ENCODE results near the gene NCOA4.

DNA sequence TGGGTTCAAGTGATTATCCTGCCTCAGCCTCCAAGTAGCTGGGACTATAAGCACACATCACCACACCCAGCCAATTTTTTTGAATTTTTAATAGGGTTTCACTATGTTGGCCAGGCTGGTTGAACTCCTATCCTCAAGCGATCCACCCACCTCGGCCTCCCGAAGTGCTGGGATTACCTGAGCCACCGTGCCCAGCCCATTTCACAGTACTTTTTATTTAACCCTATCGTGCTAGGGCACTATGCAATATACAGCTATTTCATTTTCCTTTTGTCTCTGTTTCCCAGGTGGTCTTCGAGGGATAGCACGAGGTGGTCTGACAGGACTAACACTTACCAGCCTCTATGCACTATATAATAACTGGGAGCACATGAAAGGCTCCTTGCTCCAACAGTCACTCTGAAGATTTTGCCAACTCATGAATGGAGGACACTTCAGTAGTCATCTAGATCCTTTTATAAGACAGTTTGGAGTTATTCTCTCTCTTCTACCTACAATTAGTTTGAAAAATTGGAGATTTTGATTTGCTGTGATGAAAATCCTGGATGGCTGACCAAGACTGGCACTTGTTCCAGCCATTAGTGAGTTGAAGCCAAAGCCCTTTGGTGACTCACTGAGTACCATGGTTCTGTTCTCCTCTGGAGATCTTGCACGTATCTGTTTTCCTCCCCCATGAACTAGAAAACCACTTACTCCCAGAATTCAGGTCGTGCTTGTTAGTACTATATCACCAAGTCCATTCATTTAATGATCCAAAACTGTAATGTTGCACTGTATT, 27.3 kb downstream of the NCOA4 start:
- TF ChIP-seq, protein P1, sequence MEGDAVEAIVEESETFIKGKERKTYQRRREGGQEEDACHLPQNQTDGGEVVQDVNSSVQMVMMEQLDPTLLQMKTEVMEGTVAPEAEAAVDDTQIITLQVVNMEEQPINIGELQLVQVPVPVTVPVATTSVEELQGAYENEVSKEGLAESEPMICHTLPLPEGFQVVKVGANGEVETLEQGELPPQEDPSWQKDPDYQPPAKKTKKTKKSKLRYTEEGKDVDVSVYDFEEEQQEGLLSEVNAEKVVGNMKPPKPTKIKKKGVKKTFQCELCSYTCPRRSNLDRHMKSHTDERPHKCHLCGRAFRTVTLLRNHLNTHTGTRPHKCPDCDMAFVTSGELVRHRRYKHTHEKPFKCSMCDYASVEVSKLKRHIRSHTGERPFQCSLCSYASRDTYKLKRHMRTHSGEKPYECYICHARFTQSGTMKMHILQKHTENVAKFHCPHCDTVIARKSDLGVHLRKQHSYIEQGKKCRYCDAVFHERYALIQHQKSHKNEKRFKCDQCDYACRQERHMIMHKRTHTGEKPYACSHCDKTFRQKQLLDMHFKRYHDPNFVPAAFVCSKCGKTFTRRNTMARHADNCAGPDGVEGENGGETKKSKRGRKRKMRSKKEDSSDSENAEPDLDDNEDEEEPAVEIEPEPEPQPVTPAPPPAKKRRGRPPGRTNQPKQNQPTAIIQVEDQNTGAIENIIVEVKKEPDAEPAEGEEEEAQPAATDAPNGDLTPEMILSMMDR (IDR thresholded peaks at IDR 0.05) = no peak
- no peak for TF ChIP-seq POLR2A (IDR thresholded peaks at IDR 0.05)

All from ovary (tissue), 3 donors.